NCI-H2196 treated with DMSO at 0.1 percent for 48 hours (cell line): Measurements from ENCODE around the gene SNED1.

Experiments used
- DNase-seq: peaks from one replicate; lab custom pipeline; 2025; ENCODE audit not compliant: unreplicated experiment; lab: John Stamatoyannopoulos, UW

Gene SNED1

GRCh38 chr2:241123816-241124536 is 125.6 kb downstream of the SNED1 start:
- DNase-seq: no peak

- no peak for DNase-seq
Observed at GRCh38 chr2:241125626-241126025, 127.2 kb downstream of the SNED1 start.

DNA sequence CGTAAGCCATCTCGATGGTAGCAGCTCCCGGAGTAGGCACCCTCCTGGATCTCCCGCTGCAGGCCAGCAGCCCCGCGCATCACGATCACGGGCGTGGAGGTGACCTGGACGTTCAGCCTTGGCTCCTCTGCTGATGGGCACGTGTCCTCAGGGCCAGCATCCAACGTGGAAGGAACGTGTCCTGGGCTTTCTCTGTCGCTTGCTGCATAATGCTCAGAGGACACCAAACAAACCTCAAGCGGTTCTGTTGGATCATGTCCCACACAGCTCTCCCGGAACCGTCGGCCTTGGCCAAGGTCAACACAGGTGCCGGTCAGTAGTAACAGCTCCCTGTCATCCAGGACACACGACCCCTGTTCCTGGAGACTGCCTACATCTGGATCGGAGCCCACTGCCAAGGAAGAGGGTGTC is 127.8 kb downstream of the SNED1 start:
- no peak for DNase-seq

DNA sequence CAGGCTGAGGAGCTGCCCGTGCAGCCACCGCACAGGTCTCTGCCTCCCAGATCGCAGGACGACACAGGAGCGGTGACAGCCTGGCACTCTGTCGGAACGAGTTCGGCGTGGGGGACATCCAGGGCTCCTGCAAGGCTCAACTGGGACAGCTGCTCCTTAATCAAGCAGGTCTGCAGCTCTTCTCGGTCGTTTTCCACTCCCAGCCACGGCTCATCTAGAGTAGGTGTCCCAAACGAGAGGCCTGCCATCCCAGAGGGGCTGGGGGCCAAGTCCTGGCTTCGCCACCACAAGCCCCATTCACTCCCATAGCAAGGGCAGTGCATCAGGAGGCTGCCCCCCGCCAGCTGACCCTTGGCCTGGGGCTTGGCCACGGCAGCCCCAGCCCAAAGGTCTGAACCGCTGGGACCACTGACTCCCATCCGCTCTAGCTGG is 128.4 kb downstream of the SNED1 start:
- no peak for DNase-seq

DNA sequence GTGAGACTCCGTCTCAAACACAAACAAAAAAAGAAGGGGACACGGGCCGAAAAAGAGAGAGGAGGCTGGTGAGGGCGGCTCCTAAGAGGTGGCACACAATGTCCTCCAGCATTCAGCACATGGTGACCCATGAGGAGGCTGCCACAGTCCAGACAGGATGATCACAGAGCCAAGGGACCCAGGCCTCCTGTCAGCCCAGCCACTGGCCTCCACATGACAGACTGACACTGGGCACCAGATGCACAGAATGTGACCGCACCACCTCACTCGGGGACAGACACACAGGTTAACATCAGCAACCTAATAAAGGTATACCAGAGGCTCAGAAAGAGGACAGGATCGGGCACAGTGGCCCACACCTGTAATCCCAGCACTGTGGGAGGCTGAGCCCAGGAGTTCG is 129.8 kb downstream of the SNED1 start:
- no peak for DNase-seq

DNA sequence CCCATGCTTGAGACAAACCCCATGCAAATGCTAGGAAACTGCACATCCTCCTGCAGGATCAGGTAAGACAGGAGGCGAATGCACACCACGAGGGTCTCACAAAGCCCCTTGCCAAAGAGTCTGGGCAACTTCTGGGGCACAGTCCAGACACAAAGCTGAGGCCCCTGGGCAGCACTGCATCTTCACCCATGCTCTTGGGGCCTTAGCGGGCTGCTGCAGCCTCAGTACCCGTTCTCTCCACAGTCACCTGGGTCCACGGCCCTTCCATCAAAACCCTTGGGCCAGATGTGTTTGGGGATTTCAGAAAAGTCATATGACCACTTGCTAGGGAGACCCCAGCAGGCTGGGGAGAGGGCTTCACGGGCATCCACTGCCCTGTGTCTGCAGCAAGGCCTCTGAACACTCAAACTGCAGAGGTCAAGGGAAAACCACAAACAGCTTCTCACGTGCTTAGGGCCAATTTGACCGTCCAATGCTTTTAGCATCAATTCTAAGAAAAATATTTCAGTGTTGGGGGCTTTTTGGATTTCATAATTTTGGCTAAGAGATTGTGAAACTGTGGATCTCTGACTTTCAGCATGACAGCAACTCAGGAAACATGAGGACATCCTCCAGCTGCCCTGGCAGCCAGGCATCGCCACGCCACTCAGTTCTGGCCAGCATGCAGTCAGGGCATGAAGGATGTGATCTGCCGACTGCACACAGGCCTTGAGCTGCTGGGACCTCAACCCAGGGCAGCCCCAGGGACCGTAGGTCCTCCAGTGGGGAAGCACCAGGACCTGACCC is 130.9 kb downstream of the SNED1 start:
- DNase-seq: no peak

- no peak for DNase-seq
Observed at GRCh38 chr2:241130316-241130715, 131.9 kb downstream of the SNED1 start.

GRCh38 chr2:241131531-241131930 is 133.1 kb downstream of the SNED1 start:
- no peak for DNase-seq

GRCh38 chr2:241132538-241133435 is 134.4 kb downstream of the SNED1 start:
- DNase-seq: no peak

DNA sequence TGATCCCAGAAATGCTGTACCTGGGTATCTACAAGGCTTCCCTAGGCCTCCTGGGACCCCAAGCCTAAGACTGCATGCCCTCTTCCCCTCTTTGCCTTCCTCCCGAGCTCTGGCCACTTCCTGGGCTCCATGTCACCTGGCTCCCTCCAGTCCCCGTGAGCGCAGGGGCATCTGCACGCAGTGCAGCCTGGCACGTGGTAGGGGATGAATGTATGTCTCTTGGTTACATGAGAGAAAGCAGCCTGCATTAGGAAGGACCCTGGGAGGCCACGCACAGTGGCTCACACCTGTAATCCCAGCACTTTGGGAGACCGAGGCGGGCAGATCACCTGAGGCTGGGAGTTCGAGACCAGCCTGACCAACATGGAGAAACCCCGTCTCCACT is 135.0 kb downstream of the SNED1 start:
- no peak for DNase-seq

DNA sequence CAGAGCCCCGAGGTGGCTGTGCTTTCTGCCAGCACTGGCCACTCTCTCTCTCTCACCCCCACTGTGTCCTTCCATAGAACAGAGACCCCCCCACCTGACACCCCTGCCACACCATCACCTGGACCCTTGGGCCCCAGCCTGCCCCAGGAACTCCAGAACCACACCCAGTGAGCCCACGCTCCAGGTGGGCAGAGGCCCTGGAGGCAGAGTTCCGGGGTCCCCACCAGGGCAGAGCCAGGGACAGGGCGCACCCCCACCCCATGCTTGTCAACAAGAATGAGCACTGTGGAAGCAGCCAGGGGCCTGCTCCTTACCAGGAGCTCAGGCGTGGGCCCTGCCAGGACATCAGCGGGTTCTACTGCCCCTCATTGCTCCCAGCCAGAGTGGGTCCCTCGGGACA is 136.3 kb downstream of the SNED1 start:
- DNase-seq: no peak

DNA sequence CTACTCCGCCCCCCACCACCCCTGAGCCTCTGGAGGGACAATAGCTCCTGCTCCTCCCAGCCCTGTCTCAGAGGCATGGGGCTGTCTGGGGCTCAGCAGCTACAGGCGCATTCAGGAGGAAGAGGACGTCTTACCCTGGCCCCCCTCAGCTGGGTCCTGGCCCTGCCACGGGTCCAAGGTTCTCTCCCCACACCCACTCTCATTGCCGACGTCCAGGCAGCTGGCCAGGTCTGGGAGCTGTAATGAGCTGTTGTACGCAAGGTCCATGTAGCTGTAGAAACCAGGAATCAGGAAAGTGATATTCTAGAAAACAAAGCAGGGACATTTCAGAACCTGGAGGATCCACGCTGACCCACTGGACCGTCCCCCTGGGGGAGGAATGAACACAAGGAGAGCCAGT is 137.3 kb downstream of the SNED1 start:
- DNase-seq: no peak

- no peak for DNase-seq
Observed at GRCh38 chr2:241136191-241136590, 137.8 kb downstream of the SNED1 start.

DNA sequence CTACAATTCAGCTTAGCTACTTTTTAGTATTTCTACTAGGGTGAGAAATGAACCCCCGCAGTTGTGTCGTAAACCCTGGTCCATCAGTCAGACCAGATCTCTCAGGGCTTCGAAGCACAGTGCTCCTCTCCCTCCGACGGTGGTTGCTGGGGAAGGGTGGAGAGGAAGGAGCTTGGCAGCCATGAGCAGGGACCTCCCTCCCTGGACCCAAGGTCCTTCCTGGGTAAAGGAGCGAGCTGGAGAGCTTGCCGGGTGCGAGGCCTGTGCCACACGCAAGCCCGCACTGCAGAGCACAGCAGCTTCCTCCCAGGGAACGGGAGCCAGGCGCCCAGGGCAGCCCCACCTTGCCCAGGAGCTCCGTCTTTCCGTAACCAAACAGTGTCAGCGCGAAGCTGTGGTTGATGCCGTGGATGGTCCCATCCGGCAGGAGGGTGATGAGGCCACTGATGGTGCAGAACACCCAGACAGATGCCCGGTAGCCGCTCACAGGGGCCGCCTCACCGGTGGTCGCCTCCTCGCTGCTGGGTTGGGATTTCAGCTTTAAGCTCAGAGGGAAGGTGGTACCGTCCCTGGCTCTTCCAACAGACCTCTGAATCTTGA is 138.3 kb downstream of the SNED1 start:
- DNase-seq: no peak

GRCh38 chr2:241137276-241138190 is 139.1 kb downstream of the SNED1 start:
- DNase-seq: no peak

DNA sequence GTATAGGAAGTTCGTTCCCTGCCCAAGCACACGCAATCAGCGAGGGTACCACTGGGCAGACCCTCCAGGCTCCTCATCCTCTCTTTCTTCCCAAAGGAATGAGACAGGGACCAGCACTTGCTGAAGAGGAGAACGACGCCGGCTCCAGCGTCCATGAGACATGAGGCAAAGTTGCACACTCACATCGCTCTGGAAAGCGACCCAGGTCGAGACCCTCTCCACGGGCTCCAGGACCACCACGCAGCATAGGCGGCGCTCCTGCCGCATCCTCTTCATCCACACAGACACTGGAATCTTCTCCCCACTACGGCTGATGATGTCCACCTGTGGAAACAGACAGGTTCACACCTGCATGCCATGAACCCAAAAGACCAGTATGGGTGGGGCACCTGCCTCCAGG is 140.1 kb downstream of the SNED1 start:
- DNase-seq: no peak

- DNase-seq: no peak
Observed at GRCh38 chr2:241139531-241140444, 141.4 kb downstream of the SNED1 start.

- no peak for DNase-seq
Observed at GRCh38 chr2:241140445-241140840, 142.0 kb downstream of the SNED1 start.

DNA sequence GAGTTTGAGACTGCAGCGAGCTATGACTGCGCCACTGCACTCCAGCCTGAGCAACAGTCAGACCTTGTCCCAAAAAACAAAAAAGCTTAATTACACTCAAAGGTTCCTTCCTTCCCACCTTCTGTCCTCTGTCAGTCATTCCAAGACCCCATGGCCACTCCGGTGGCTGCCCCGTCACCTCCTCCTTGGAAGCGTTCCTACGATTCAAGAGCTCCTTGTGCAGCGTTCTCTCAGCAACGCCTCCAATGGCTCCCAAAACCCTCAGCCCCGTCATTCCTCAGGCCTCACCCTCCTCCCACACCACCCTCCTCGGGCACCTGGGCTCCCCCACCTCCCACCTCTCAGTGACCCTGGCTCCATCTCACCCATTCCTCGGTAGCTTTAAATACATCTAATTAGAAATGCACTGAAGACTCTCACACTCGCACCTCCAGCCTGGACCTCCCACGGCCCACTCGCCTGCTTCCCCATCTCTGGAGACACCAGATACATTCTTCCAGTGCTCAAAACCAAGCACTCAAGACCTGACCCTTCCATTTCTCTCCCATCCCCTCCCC is 142.9 kb downstream of the SNED1 start:
- DNase-seq: no peak
